Activated T-cell treated with anti-CD3 and anti-CD28 coated beads for 1 hour (primary cell): ENCODE results near the gene ANKMY1.

Source experiments
- DNase-seq: peaks from one replicate; pipeline ENCODE4 v3.0.0-alpha.2; 2020; ENCODE audit warnings: low read depth

The ANKMY1 gene

GRCh38 chr2:240472078-240472790 is 85.6 kb downstream of the ANKMY1 start:
- DNase-seq = no peak

GRCh38 chr2:240469740-240470139 is 88.0 kb downstream of the ANKMY1 start:
- DNase-seq = no peak

GRCh38 chr2:240469239-240469636 is 88.5 kb downstream of the ANKMY1 start:
- no peak for DNase-seq

- no peak for DNase-seq
Observed at GRCh38 chr2:240468303-240469238, 89.2 kb downstream of the ANKMY1 start.

- no peak for DNase-seq
Observed at GRCh38 chr2:240467659-240468302, 90.0 kb downstream of the ANKMY1 start.

- DNase-seq = no peak
Observed at GRCh38 chr2:240467149-240467642, 90.6 kb downstream of the ANKMY1 start.

GRCh38 chr2:240466579-240467148 is 91.1 kb downstream of the ANKMY1 start:
- no peak for DNase-seq

- no peak for DNase-seq
Observed at GRCh38 chr2:240465765-240466578, 91.8 kb downstream of the ANKMY1 start.

- DNase-seq = no peak
Observed at GRCh38 chr2:240465268-240465764, 92.5 kb downstream of the ANKMY1 start.

- DNase-seq = no peak
Observed at GRCh38 chr2:240464514-240465241, 93.1 kb downstream of the ANKMY1 start.

GRCh38 chr2:240463866-240464481 is 93.8 kb downstream of the ANKMY1 start:
- no peak for DNase-seq

- DNase-seq = no peak
Observed at GRCh38 chr2:240463274-240463865, 94.4 kb downstream of the ANKMY1 start.

GRCh38 chr2:240462707-240463273 is 95.0 kb downstream of the ANKMY1 start:
- no peak for DNase-seq

- no peak for DNase-seq
Observed at GRCh38 chr2:240462073-240462706, 95.6 kb downstream of the ANKMY1 start.

GRCh38 chr2:240461471-240462072 is 96.2 kb downstream of the ANKMY1 start:
- DNase-seq = no peak

- no peak for DNase-seq
Observed at GRCh38 chr2:240460781-240461431, 96.9 kb downstream of the ANKMY1 start.

- DNase-seq = no peak
Observed at GRCh38 chr2:240460253-240460711, 97.5 kb downstream of the ANKMY1 start.
